AG09309 (cell line): Measurements from ENCODE around the gene PROSER3.

ENCODE experiments used
- DNase-seq: peaks from one replicate; pipeline ENCODE4 v3.0.0-alpha.2; 2010; ENCODE audit warnings: low read depth
- H3K4me3 ChIP-seq: 2 replicates; pipeline ENCODE4 v1.5.1; 2011; ENCODE audit warnings: mild to moderate bottlenecking, low read depth, low read length, moderate library complexity; ENCODE audit not compliant: control insufficient read depth
- TF ChIP-seq, protein P1 (sequence below): IDR thresholded peaks from 2 replicates; pipeline ENCODE4 v1.5.1; 2011; ENCODE audit warnings: mild to moderate bottlenecking, low read depth, low read length, inconsistent platforms; ENCODE audit not compliant: insufficient read depth, control insufficient read depth; ENCODE audit errors: missing control alignments

PROSER3 gene

GRCh38 chr19:35757749-35758608 lies at the start of gene PROSER3:
PROSER3 (plus strand) TSS chr19:35758176; CDS start chr19:35758216, 40 bp downstream.
- DNase-seq = peak; percentile 99
- peak within 1 kb of the TSS; percentile 83 for H3K4me3 ChIP-seq
- TF ChIP-seq, protein P1, sequence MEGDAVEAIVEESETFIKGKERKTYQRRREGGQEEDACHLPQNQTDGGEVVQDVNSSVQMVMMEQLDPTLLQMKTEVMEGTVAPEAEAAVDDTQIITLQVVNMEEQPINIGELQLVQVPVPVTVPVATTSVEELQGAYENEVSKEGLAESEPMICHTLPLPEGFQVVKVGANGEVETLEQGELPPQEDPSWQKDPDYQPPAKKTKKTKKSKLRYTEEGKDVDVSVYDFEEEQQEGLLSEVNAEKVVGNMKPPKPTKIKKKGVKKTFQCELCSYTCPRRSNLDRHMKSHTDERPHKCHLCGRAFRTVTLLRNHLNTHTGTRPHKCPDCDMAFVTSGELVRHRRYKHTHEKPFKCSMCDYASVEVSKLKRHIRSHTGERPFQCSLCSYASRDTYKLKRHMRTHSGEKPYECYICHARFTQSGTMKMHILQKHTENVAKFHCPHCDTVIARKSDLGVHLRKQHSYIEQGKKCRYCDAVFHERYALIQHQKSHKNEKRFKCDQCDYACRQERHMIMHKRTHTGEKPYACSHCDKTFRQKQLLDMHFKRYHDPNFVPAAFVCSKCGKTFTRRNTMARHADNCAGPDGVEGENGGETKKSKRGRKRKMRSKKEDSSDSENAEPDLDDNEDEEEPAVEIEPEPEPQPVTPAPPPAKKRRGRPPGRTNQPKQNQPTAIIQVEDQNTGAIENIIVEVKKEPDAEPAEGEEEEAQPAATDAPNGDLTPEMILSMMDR = no peak

DNA sequence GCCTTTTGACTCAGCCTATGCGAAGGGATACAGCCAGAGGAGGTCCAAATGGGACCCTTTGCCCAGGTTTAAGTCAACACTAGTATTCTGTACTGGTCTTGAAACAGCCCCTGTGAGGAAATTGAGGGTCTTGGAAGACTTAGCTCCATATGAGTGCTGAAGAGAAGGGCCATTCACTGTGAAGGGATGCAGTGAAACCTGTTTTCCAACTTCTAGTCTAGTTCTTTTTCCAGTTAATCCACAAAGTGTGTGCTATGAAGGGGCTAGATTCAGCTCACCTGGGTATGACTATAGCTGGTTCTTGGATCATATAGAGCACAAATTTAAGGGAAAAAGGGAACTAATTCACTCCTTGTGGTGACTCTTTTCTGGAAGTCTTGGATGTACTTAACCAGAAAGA lies 49.6 kb upstream of the PROSER3 start:
- no peak for DNase-seq
- no peak overlapping the region for H3K4me3 ChIP-seq
- TF ChIP-seq, protein P1 = no peak

GRCh38 chr19:35710784-35711723 lies 46.9 kb upstream of the PROSER3 start:
- TF ChIP-seq, protein P1 = no peak
- no peak for DNase-seq
- no peak overlapping the region for H3K4me3 ChIP-seq

GRCh38 chr19:35712567-35713505 lies 45.1 kb upstream of the PROSER3 start:
- no peak overlapping the region for H3K4me3 ChIP-seq
- no peak for DNase-seq
- TF ChIP-seq, protein P1 = no peak

- no peak for DNase-seq
- H3K4me3 ChIP-seq = no peak overlapping the region
- TF ChIP-seq, protein P1 = no peak
Measured at GRCh38 chr19:35713506-35713850, 44.5 kb upstream of the PROSER3 start.
